ENCODE results near the gene PKD2L1.

GRCh38 chr10:100293066-100293465 lies 37.0 kb downstream of the PKD2L1 start:
- no peak for TF ChIP-seq POLR2A (IDR thresholded peaks at IDR 0.05; ENCODE audit: low read depth, low read length)
- no peak for TF ChIP-seq POLR2AphosphoS5 (IDR thresholded peaks at IDR 0.05; ENCODE audit: low read depth, low read length)
- TF ChIP-seq TAF1 (IDR thresholded peaks at IDR 0.05; ENCODE audit: low read depth, low read length), result no peak
- no peak for TF ChIP-seq POU2F2 (IDR thresholded peaks at IDR 0.05; ENCODE audit: low read depth, low read length)
